Erythroblast (primary cell): ENCODE measurements around the gene ALPL.

Source experiments
- GATA1 ChIP-seq: IDR thresholded peaks from 2 replicates; pipeline ENCODE4 v1.6.1; 2011; ENCODE audit warnings: low read depth, mild to moderate bottlenecking, control low read depth, low read length, moderate library complexity
- POLR2A ChIP-seq: IDR thresholded peaks from 2 replicates; pipeline ENCODE4 v1.6.1; 2011; ENCODE audit warnings: mild to moderate bottlenecking, low read length

DNA sequence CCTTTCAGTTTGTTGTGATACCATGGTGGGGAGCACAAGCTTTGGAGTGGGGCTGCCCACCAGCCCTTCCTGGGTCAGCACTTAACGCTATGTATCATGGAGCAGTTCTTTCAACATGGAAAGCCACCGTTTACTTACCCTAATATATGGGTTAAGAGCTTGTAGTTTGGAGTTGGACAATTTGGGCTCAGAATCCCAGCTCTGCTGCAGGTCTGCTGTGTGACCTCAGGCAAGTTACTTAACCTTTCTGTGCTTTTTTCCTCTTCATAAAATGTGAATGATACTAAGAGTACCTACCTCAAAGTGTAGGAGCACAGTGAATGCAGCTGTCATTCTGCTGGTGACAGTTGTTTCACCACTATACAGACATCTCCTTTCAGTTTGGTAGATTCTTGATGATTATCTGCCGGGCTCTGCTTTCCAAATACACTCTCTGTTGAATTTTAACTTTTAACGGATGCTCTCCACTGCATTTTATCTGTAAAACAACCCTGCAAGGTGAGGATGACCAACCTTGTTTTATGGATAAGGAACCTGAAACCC, 23.8 kb downstream of the ALPL start:
- TF ChIP-seq POLR2A (no peak), GATA1 (no peak)
